Effector memory CD4-positive, alpha-beta T cell (primary cell): ENCODE data around the gene STK32B.
"Not testable (repeated sequence)": the region's sequence is repeated elsewhere in the genome, so short reads cannot be mapped to it uniquely, and the experiment has no call there.

Source experiments
- DNase-seq, 3 donors: peaks; one replicate each; pipeline ENCODE4 v3.0.0-alpha.2; 2020
- H3K27ac ChIP-seq: 2 replicates; pipeline ENCODE4 v1.7.0; 2013; ENCODE audit warnings: mild to moderate bottlenecking, low read length, moderate library complexity; ENCODE audit not compliant: insufficient read depth, poor library complexity, severe bottlenecking
- H3K27me3 ChIP-seq: replicated peaks from 2 replicates; pipeline ENCODE4 v1.7.0; 2013; ENCODE audit warnings: mild to moderate bottlenecking, low read length; ENCODE audit not compliant: insufficient read depth, control insufficient read depth, poor library complexity, severe bottlenecking
- H3K36me3 ChIP-seq: 2 replicates; pipeline ENCODE4 v1.7.0; 2013; ENCODE audit warnings: mild to moderate bottlenecking, low read length, moderate library complexity; ENCODE audit not compliant: control insufficient read depth, insufficient read depth
- H3K4me1 ChIP-seq: 2 replicates; pipeline ENCODE4 v1.7.0; 2013; ENCODE audit warnings: low read length, mild to moderate bottlenecking; ENCODE audit not compliant: control insufficient read depth, insufficient read depth, poor library complexity, severe bottlenecking
- H3K4me3 ChIP-seq: 2 replicates; pipeline ENCODE4 v1.7.0; 2013; ENCODE audit warnings: low read length, low read depth, mild to moderate bottlenecking; ENCODE audit not compliant: insufficient read depth, poor library complexity, severe bottlenecking
- H3K9me3 ChIP-seq: 2 replicates; pipeline ENCODE4 v1.7.0; 2013; ENCODE audit warnings: mild to moderate bottlenecking, low read length, moderate library complexity; ENCODE audit not compliant: control insufficient read depth

Gene STK32B

DNA sequence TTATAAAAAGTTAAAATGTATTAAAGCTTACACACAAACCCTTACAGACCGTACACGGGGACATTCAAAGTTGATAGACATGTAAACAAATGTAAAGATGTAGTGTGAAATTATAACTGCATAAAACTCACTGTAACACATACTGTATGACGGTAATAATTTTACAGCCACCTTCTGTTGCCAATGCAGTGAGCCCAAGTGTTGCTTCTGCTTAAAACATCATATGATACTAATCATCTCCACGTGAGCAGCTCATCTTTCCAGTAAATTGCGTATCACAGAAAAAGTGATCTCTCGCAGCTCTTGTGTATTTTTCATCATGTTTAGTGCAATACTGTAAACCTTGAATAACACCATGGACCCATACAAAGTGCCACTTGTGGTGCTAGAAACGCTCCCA lies 233.2 kb downstream of the STK32B start:
- Histone ChIP-seq H3K4me3 (no peak overlapping the region), H3K27me3 (no peaks in the 10 kb centered on the region), H3K4me1 (no peaks in the 10 kb centered on the region), H3K36me3 (no peaks in the 10 kb centered on the region), H3K9me3 (no peaks in the 10 kb centered on the region), H3K27ac (no peak overlapping the region)
- DNase-seq = no peak

DNA sequence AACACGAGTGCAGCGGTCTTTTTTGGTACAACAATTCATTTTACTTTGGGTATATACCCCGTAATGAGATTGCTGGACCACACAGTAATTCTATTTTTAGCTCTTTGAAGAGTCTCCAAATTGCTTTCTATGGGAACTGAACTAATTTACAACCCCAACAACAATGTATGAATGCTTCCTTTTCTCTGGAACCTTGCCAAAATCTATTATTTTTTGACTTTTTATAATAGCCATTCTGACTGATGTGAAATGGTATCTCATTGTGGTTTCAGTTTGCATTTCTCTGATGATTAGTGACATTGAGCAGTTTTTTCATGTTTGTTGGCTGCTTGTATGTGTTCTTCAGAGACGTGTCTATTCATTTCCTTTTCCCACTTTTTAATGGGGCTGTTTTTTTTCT lies 240.8 kb downstream of the STK32B start:
- Histone ChIP-seq H3K27me3 (no peaks in the 10 kb centered on the region), H3K9me3 (no peaks in the 10 kb centered on the region), H3K4me1 (no peaks in the 10 kb centered on the region), H3K4me3 (no peak overlapping the region), H3K36me3 (no peaks in the 10 kb centered on the region), H3K27ac (no peak overlapping the region)
- DNase-seq = no peak

DNA sequence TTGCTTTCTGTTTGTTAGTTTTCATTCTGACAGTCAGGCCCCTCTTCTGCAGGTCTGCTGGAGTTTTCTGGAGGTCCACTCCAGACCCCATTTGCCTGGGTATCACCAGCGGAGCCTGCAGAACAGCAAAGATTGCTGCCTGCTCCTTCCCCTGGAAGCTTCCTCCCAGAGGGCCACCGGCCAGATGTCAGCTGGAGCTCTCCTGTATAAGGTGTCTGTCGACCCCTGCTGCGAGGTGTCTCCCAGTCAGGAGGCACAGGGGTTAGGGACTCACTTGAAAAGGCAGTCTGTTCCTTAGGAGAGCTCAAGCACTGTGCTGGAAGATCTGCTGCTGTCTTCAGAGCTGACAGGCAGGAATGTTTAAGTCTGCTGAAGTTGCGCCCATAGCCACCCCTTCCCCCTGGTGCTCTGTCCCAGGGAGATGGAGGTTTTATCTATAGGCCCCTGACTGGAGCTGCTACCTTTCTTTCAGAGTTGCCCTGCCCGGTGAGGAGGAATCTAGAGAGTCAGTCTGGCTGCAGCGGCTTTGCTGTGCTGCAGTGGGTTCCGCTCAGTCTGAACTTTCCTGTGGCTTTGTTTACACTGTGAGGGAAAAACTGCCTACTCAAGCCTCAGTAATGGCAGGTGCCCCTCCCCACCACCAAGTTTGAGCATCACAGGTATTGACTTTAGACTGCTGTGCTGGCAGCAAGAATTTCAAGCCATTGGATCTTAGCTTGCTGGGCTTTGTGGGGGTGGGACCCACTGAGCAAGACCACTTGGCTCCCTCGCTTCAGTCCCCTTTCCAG lies 246.9 kb downstream of the STK32B start:
- H3K9me3 ChIP-seq, H3K4me1 ChIP-seq, H3K27me3 ChIP-seq, DNase-seq, H3K4me3 ChIP-seq, H3K27ac ChIP-seq, H3K36me3 ChIP-seq: not testable (repeated sequence)

DNA sequence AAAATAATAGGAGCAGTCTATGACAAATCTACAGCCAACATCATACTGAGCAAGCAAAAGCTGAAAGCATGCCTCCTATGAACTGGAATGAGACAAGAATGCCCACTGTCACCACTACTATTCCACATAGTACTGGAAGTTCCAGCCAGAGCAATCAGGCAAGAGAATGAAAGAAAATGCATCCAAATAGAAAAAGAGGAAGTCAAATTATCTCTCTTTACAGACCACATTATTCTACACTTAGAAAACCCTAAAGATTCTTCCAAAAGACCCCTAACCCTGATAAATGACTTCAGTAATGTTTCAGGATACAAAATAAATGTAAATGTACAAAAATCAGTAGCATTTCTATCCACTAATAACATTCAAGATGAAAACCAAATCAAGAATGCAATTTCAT lies 249.0 kb downstream of the STK32B start:
- Histone ChIP-seq H3K36me3 (no peaks in the 10 kb centered on the region), H3K27me3 (no peaks in the 10 kb centered on the region), H3K27ac (no peak overlapping the region), H3K4me3 (no peak overlapping the region), H3K4me1 (no peaks in the 10 kb centered on the region), H3K9me3 (no peaks in the 10 kb centered on the region)
- DNase-seq = no peak

DNA sequence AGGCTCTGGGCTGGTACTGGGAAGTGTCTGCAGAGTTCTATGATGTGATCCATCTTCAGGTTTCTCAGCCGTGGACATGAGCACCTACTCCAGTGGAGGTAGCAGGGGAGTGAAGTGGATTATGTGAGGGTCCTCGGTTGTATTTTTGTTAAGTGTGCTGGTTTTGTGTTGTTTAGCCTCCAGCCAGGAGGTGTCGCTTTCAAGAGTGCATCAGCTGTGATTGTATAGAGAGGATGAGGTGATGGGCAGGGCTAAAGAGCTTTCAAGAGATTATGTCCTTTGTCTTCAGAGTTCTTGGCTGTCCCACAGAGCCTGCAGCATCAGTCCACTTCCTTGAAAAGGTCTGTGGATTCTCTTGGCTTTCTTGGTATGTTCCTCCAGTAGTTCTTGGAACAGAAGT lies 256.6 kb downstream of the STK32B start:
- DNase-seq = no peak
- Histone ChIP-seq H3K27ac (no peak overlapping the region), H3K4me3 (no peak overlapping the region)

DNA sequence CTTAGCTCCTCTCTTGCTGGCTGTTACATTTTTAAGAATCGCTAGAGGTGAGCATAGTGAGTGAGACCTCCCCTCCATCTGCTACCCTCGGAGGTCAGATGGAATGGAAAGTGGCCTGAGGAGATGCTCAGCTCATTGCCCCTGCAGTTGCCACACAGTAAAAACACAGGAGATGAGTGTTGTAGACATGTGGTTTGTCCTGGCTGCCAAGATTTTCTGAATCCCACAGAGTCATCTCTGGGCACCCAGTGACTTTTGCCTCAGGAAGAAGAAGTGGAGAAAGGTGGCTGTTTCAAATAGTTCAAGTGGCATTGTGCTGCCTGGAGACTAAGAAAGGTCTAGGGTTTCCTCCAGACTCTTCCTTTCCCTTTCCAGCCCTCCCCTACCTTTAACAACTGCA lies 271.0 kb downstream of the STK32B start:
- Histone ChIP-seq H3K9me3 (no peaks in the 10 kb centered on the region), H3K27ac (no peak overlapping the region), H3K36me3 (no peaks in the 10 kb centered on the region), H3K27me3 (no peaks in the 10 kb centered on the region), H3K4me1 (no peaks in the 10 kb centered on the region), H3K4me3 (no peak overlapping the region)
- no peak for DNase-seq

More for the DNA sequence above, 256.6 kb downstream of the STK32B start:
- Histone ChIP-seq H3K4me1 (no peaks in the 10 kb centered on the region), H3K9me3 (no peaks in the 10 kb centered on the region), H3K36me3 (no peaks in the 10 kb centered on the region), H3K27me3 (peaks cover 3% of the 10 kb centered on the region)

DNA sequence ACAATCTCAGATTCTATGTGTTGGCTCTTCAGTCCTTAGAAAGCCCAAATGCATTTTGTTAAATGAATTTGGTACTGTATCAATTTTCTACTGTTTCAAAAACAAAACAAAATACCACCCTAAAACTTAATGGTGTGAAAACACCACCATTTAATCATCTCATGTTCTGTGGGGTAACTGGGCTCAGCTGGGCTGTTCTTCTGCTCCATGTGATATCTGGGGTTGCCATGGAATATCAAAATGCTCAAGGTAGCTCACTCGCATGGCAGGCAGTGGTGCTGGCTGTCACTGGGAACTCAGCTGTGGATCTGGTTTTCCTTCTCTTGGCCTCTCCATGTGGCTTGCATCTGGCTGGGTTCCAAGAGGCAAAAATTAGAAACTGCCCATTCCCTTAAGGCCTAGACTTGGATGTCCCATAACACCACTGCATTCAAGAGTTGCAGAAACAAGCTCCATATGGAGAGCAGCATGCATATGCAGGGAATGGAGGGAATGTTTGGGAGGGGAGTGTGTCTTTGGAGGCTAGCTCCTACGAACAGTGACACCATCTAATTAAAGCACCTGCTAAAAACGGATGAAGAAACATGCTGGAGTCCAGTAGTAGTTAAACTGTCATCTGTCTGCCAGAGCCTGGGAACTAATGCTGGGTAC lies 279.2 kb downstream of the STK32B start:
- Histone ChIP-seq H3K4me3 (no peak overlapping the region), H3K27me3 (no peaks in the 10 kb centered on the region), H3K27ac (no peak overlapping the region), H3K9me3 (no peaks in the 10 kb centered on the region), H3K36me3 (no peaks in the 10 kb centered on the region), H3K4me1 (no peaks in the 10 kb centered on the region)
- no peak for DNase-seq

DNA sequence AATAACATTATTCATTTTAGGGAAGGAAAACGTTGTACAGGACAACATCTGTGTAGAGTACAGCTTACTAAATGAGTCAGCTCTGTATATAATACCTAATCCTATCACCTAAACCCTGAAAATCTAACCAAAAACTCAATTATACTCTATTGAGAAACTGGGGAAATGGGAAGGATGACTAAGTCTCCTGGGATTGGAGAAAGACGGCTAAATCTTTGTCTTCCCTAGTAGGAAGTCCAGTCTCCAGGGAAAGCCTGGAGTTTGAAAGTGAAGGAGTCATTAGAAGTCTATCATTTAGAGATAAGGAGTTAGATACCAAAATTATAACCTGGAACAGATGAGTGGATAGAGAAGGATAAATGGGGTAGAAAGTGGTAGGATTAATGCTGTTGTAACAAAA lies 286.5 kb downstream of the STK32B start:
- Histone ChIP-seq H3K4me3 (no peak overlapping the region), H3K9me3 (no peaks in the 10 kb centered on the region), H3K27me3 (no peaks in the 10 kb centered on the region), H3K4me1 (no peaks in the 10 kb centered on the region), H3K36me3 (no peaks in the 10 kb centered on the region), H3K27ac (no peak overlapping the region)
- no peak for DNase-seq

DNA sequence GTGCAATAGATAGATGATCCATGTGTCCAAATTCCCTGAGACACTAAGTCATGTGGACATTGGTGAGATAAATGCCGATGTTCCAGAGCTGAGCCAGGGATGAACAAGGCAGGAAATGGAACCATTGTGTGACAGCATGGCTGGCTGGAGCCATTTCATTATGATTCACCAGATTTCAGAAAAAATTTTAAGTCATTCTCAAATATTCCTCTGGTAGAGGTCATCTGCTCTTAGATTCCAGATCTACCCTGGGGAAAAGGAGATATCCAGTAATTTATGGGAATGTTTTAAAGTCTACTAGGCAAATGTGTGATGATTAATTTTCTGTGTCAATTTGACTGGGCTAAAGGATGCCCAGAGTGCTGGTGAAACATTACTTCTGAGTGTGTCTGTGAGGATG lies 287.3 kb downstream of the STK32B start:
- Histone ChIP-seq H3K4me1 (no peaks in the 10 kb centered on the region), H3K27ac (no peak overlapping the region), H3K4me3 (no peak overlapping the region), H3K9me3 (no peaks in the 10 kb centered on the region), H3K27me3 (no peaks in the 10 kb centered on the region), H3K36me3 (no peaks in the 10 kb centered on the region)
- no peak for DNase-seq

DNA sequence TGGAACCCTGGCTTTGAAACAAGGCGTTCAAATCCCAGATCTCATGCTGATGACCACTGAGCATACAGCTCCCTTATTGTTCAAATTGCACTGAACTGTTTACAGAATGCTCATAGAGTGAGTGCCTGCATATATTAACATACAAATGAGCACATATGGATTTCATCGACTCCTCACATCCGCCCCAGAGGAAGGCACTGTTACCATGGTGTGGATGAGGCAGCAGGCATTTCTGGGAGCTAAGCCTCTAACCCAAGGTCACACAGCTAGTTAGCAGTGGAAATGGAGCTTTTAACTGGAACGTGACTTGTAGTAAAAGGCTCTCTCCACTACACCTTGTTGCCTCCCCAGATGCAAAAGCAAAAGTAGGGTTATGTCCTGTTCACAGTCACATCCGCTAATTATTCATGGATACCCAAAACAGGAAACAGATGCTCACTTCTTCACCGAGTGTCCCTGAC lies 289.7 kb downstream of the STK32B start:
- DNase-seq = no peak

More for the DNA sequence above, 289.7 kb downstream of the STK32B start:
- Histone ChIP-seq H3K4me1 (no peaks in the 10 kb centered on the region), H3K4me3 (no peak overlapping the region), H3K36me3 (no peaks in the 10 kb centered on the region), H3K27ac (no peak overlapping the region), H3K9me3 (no peaks in the 10 kb centered on the region), H3K27me3 (no peaks in the 10 kb centered on the region)
